Peyer's patch (tissue), 4 donors: ENCODE measurements around the gene SPATA2L. TPM values are rescaled to one million over a fixed set of nuclear protein-coding genes. Genes with fewer than 3 reads are reported as not detected.

ENCODE experiments used
- DNase-seq, 3 donors: peaks; one replicate each; pipeline ENCODE4 v3.0.0-alpha.2; 2017 to 2019
- H3K27ac ChIP-seq, 4 donors: fragments of 200-600 bp; sonication (generic); one replicate each; pipeline ENCODE4 v1.5.1; 2016 to 2019
- H3K27me3 ChIP-seq, 2 donors: fragments of 200-600 bp; sonication (generic); one replicate each; pipeline ENCODE4 v1.5.1; 2019
- H3K36me3 ChIP-seq, 3 donors: fragments of 200-600 bp; sonication (generic); one replicate each; pipeline ENCODE4 v1.5.1; 2016 to 2019
- H3K4me1 ChIP-seq, 4 donors: fragments of 200-600 bp; sonication (generic); one replicate each; pipeline ENCODE4 v1.5.1; 2016 to 2019
- H3K4me3 ChIP-seq, 4 donors: fragments of 200-600 bp; sonication (generic); 1 replicate in 3 of 4; 2 replicates in 1 of 4; pipeline ENCODE4 v1.5.1; 2016 to 2019; ENCODE audit warnings: mild to moderate bottlenecking in 1 of 4
- H3K9me3 ChIP-seq, 4 donors: fragments of 200-600 bp; sonication (generic); one replicate each; pipeline ENCODE4 v1.5.1; 2016 to 2019; ENCODE audit warnings: mild to moderate bottlenecking in 1 of 4
- POLR2A ChIP-seq, 2 donors: fragments of 450-650 bp; IDR thresholded peaks; one replicate each; pipeline ENCODE4 v1.5.1; 2017; ENCODE audit warnings: antibody characterized with exemption in 2 of 2, mild to moderate bottlenecking in 2 of 2, moderate library complexity in 2 of 2
- total RNA-seq, 4 donors: library from RNA; depleted of rRNA; stranded (reverse); fragments of >200 nt; gene quantifications; one replicate each; pipeline ENCODE4 v1.1.0, GENCODE V29; 2016
- TF ChIP-seq, protein P1 (sequence below), 6 experiments: fragments of 450-650 bp in 4 of 6; fragments of 200-600 bp in 2 of 6; sonication (generic) in 1 of 6; IDR thresholded peaks; one replicate each; pipeline ENCODE4 v1.5.1; 2017 to 2019; ENCODE audit warnings: antibody characterized with exemption in 6 of 6, mild to moderate bottlenecking in 3 of 6, moderate library complexity in 1 of 6

SPATA2L gene
- total RNA-seq, 4 donors from 2014 or later: 19.0 to 44.7 (median 36.7) TPM

DNA sequence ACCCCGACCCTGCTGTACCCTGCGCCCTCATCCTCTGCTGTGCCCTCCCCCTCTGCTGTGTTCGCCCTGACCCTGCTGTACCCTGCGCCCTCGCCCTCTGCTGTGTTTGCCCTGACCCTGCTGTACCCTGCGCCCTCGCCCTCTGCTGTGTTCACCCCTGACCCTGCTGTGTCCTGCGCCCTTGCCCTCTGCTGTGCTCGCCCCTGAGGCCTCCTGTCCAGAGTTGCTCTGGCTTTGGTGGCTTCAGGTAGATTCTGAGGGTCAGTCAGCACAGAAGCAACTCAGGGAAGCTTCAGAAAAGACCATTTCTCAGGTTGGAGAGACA lies 31.4 kb upstream of the SPATA2L start:
- H3K27me3 ChIP-seq: no peaks in the 10 kb centered on the region
- DNase-seq: no peak
- H3K27ac ChIP-seq: no peak overlapping the region
- no peak overlapping the region for H3K4me3 ChIP-seq
- peaks cover 0 to 5% (median 2%) of the 10 kb centered on the region in 4 donors for H3K4me1 ChIP-seq
- TF ChIP-seq, protein P1, sequence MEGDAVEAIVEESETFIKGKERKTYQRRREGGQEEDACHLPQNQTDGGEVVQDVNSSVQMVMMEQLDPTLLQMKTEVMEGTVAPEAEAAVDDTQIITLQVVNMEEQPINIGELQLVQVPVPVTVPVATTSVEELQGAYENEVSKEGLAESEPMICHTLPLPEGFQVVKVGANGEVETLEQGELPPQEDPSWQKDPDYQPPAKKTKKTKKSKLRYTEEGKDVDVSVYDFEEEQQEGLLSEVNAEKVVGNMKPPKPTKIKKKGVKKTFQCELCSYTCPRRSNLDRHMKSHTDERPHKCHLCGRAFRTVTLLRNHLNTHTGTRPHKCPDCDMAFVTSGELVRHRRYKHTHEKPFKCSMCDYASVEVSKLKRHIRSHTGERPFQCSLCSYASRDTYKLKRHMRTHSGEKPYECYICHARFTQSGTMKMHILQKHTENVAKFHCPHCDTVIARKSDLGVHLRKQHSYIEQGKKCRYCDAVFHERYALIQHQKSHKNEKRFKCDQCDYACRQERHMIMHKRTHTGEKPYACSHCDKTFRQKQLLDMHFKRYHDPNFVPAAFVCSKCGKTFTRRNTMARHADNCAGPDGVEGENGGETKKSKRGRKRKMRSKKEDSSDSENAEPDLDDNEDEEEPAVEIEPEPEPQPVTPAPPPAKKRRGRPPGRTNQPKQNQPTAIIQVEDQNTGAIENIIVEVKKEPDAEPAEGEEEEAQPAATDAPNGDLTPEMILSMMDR (IDR thresholded peaks at IDR 0.05): no peak
- no peak for TF ChIP-seq POLR2A (IDR thresholded peaks at IDR 0.05)
- peaks cover 0 to 96% (median 0%) of the 10 kb centered on the region in 3 donors for H3K36me3 ChIP-seq
- no peaks in the 10 kb centered on the region for H3K9me3 ChIP-seq

DNA sequence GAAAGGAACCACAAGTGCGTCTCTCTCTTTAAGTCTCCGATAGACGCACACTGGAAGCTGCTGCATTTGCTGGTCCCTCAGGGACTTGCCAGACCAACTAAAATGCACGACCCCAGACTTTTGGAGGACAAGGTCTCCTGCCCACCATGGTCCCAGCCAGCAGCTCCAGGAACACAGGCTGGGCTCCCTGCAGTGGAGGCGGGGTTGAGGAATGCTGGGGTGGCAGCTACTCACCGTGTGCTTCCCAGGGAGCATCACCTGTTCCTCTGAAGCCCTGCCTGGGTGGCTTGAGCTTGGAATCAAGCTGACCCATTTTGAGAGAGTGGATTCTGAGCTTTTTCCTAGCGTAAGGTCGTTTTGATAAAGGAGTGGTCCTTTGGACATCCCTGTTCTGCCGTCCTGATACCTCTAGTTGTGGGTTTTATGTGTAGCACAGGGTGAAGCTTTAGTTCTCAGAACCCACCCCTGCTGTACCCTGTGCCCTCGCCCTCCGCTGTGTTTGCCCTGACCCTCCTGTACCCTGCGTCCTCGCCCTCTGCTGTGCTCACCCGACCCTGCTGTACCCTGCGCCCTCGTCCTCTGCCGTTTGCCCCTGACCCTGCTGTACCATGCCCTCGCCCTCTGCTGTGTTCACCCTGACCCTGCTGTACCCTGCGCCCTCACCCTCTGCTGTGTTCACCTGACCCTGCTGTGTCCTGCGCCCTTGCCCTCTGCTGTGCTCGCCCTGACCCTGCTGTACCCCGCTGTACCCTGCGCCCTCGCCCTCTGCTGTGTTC lies 30.8 kb upstream of the SPATA2L start:
- Histone ChIP-seq H3K27me3 (no peaks in the 10 kb centered on the region), H3K36me3 (peaks cover 0 to 96% (median 0%) of the 10 kb centered on the region in 3 donors), H3K27ac (no peak overlapping the region), H3K4me3 (no peak overlapping the region), H3K4me1 (peaks cover 0 to 5% (median 0%) of the 10 kb centered on the region in 4 donors), H3K9me3 (no peaks in the 10 kb centered on the region)
- no peak for DNase-seq
- no peak for TF ChIP-seq POLR2A (IDR thresholded peaks at IDR 0.05)
- TF ChIP-seq, protein P1 (IDR thresholded peaks at IDR 0.05): no peak

DNA sequence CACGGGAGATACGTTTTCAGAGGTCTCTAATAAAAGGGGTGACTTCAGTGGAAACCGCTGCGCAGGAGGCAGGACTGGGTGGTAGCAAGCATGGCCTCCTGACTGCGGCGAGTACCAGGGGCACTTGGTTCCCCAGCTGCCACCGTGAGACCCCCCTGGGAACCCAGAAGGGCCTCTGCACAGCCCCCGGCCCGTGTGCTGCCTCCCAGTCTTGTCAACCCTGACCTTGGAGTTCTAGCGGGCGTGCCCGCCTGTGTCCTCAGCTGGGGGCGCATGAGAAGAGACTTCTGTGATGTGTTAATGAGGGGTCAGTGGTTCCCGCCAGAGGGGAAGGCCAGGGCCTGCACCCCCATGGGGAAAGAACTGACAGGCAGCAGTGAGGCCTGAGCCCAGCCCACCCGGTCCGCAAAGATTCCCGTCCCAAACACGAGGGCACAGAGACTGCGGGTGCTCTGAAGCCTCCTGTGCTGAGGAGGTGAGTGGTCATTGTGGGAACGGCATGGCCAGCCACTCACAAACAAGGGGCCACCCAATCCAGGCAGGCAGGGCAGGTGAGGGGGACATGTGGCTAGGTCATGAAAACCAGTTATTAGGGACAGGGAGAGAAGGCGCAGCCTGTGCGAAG lies 29.2 kb upstream of the SPATA2L start:
- DNase-seq: no peak
- H3K27me3 ChIP-seq: no peaks in the 10 kb centered on the region
- no peaks in the 10 kb centered on the region for H3K9me3 ChIP-seq
- no peak for TF ChIP-seq POLR2A (IDR thresholded peaks at IDR 0.05)
- TF ChIP-seq, protein P1 (IDR thresholded peaks at IDR 0.05): no peak
- H3K36me3 ChIP-seq: peaks cover 0 to 96% (median 0%) of the 10 kb centered on the region in 3 donors
- no peak overlapping the region for H3K27ac ChIP-seq
- H3K4me1 ChIP-seq: peaks cover 0 to 5% (median 0%) of the 10 kb centered on the region in 4 donors
- H3K4me3 ChIP-seq: no peak overlapping the region

DNA sequence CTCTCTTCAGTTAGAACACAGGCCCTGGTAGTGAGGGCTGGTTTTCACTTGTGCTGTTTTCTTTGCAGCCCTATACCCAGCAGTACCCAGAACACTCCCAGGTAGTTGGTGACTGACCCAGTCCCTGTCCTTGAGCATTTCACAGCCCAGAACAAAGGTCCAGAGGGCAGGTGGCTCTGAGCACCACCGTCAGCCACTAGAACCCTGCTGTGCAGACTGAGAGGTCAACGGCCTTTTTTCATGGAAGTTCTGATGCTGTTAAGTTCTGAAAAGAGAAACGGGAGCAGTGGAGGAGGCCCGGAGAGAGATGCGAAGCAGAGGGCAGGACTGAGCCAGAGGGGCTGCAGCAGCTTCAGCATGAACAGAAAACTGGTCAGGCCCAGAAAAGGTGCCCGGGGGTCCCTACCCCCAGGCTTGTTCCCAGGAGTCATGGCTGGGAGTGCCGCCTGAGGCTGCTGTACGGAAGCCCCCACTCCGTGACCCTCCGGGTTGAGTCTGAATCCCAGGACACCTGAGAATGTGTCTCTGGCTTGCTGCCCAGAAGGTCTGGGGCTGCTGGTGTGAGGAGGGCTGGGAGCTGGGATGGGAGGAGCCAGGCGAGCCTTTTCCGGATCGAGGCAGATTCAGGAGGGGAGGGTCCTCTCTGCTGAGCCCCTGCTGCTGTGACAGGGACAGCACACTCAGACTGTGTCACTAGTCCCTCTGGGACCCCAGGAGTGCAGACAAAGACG lies 28.5 kb upstream of the SPATA2L start:
- peaks cover 0 to 96% (median 0%) of the 10 kb centered on the region in 3 donors for H3K36me3 ChIP-seq
- no peaks in the 10 kb centered on the region for H3K27me3 ChIP-seq

DNA sequence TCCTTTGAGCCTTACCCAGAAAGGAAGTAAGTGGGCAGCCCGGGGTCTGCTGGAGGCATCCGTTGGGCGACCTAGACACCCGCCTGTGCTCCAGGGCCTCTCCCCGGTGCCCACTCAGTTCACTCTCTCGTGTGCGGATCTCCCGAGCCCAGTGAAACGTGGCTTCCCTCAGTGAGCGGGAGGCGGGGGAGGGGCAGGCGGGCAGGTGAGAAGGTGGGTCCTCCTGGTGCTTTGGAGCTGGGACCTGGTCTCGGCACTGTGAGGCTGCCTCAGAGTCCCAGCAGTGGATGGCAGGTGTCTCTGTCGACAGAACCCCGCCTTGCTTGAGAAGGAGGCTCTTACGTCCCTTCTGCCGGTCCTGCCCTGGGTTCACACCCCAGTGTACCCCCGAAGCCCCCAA lies 27.8 kb upstream of the SPATA2L start:
- H3K9me3 ChIP-seq: no peaks in the 10 kb centered on the region
- no peak overlapping the region for H3K4me3 ChIP-seq
- peaks cover 0 to 8% (median 2%) of the 10 kb centered on the region in 4 donors for H3K4me1 ChIP-seq
- TF ChIP-seq POLR2A (IDR thresholded peaks at IDR 0.05): no peak
- TF ChIP-seq, protein P1 (IDR thresholded peaks at IDR 0.05): no peak
- no peak for DNase-seq
- H3K27ac ChIP-seq: no peak overlapping the region
- H3K36me3 ChIP-seq: peaks cover 0 to 96% (median 0%) of the 10 kb centered on the region in 3 donors
- no peaks in the 10 kb centered on the region for H3K27me3 ChIP-seq

More for the DNA sequence above, 28.5 kb upstream of the SPATA2L start:
- H3K4me1 ChIP-seq: peaks cover 0 to 5% (median under 1%) of the 10 kb centered on the region in 4 donors
- TF ChIP-seq, protein P1 (IDR thresholded peaks at IDR 0.05): no peak
- no peak for TF ChIP-seq POLR2A (IDR thresholded peaks at IDR 0.05)
- no peak overlapping the region for H3K4me3 ChIP-seq
- no peak for DNase-seq
- H3K27ac ChIP-seq: no peak overlapping the region
- no peaks in the 10 kb centered on the region for H3K9me3 ChIP-seq
